Activated CD8-positive, alpha-beta T cell treated with anti-CD3 and anti-CD28 coated beads for 36 hours (primary cell): Measurements from ENCODE around the gene TSR3. TPM values are rescaled to one million over a fixed set of nuclear protein-coding genes. Genes with fewer than 3 reads are reported as not detected.
A peak's percentile ranks its signal among the peaks of the same experiment; 100 is the strongest.

Source experiments
- ATAC-seq: fragments of 200-7000 bp; cut with Tn5 transposase; one replicate; pipeline ENCODE4 v1.10.0; 2021; ENCODE audit warnings: mild to moderate bottlenecking, moderate library complexity
- CTCF ChIA-PET: fragments of 350-600 bp; sonication (Branson Sonifier 250); formaldehyde crosslinking; loops from one replicate; lab custom pipeline; 2021; ENCODE audit warnings: antibody characterized with exemption; lab: Charles Lee
- POLR2A ChIA-PET: fragments of 350-600 bp; sonication (Branson Sonifier 250); formaldehyde crosslinking; loops from one replicate; lab custom pipeline; 2021; ENCODE audit warnings: antibody characterized with exemption; lab: Charles Lee
- DNase-seq: peaks from one replicate; pipeline ENCODE4 v3.0.0-alpha.2; 2020
- H3K27ac Mint-ChIP-seq: one replicate; pipeline ENCODE4 v1.8.0; 2021; ENCODE audit warnings: mild to moderate bottlenecking, mixed read lengths
- H3K27me3 Mint-ChIP-seq: one replicate; pipeline ENCODE4 v1.8.0; 2021; ENCODE audit warnings: mixed read lengths
- H3K36me3 Mint-ChIP-seq: one replicate; pipeline ENCODE4 v1.8.0; 2021; ENCODE audit warnings: low read depth, mixed read lengths
- H3K4me1 Mint-ChIP-seq: one replicate; pipeline ENCODE4 v1.8.0; 2021; ENCODE audit warnings: low read depth, mixed read lengths
- H3K4me3 Mint-ChIP-seq: one replicate; pipeline ENCODE4 v1.8.0; 2021; ENCODE audit warnings: mild to moderate bottlenecking, moderate library complexity, mixed read lengths
- H3K9me3 Mint-ChIP-seq: one replicate; pipeline ENCODE4 v1.8.0; 2021; ENCODE audit warnings: mixed read lengths
- CTCF ChIP-seq: fragments of 200-600 bp; IDR thresholded peaks from one replicate; pipeline ENCODE4 v1.8.0; 2022; ENCODE audit warnings: antibody characterized with exemption, mild to moderate bottlenecking
- intact Hi-C: fragments of 100-400 bp; cut with micrococcal nuclease; formaldehyde crosslinking; loops from one replicate; pipeline ENCODE4 v1.10.0; 2022
- total RNA-seq, 2 experiments: library from RNA; stranded (reverse); gene quantifications; one replicate each; pipeline ENCODE4 v1.2.3, GENCODE V29; 2021

Gene TSR3
- total RNA-seq, 2 experiments from 2014 or later, result 54.7 to 57.4 TPM

- H3K4me1 Mint-ChIP-seq, result peaks cover 13% of the 10 kb centered on the region
- peaks cover 7% of the 10 kb centered on the region for H3K36me3 Mint-ChIP-seq
- CTCF ChIA-PET, result interaction anchor here (1.2 to 4.9 kb wide), 2 partner anchors 9 to 14 kb away, joined by 7 to 36 read pairs; no protein-coding TSS in a partner anchor
- POLR2A ChIA-PET, result interaction anchor here (0.8 to 2.2 kb wide), 11 partner anchors 13 to 587 kb away, joined by 3 to 17 read pairs (median 5); partner anchors contain the start of genes RPS2, TELO2 and UQCC4
- DNase-seq (no peak), ATAC-seq (no peak)
- intact Hi-C loops, result no loop called here
- H3K9me3 Mint-ChIP-seq, result no peaks in the 10 kb centered on the region
- no peak for TF ChIP-seq CTCF
- no peaks in the 10 kb centered on the region for H3K27me3 Mint-ChIP-seq
- H3K27ac Mint-ChIP-seq, result peak overlapping the region; percentile 92
- peak overlapping the region; percentile 87 for H3K4me3 Mint-ChIP-seq
Observed at GRCh38 chr16:1378087-1378803, 26.6 kb upstream of the TSR3 start.

- no peak for ATAC-seq
- Mint-ChIP-seq H3K4me1 (peaks cover 13% of the 10 kb centered on the region), H3K27ac (peak overlapping the region; percentile 20), H3K36me3 (peaks cover 7% of the 10 kb centered on the region), H3K4me3 (peak overlapping the region; percentile 87), H3K27me3 (no peaks in the 10 kb centered on the region), H3K9me3 (no peaks in the 10 kb centered on the region)
- ChIA-PET CTCF (interaction anchor here (1.2 to 4.9 kb wide), 2 partner anchors 8 to 14 kb away, joined by 7 to 36 read pairs; no protein-coding TSS in a partner anchor), POLR2A (interaction anchor here (1.1 to 2.2 kb wide), 4 partner anchors 12 to 43 kb away, joined by 3 to 17 read pairs (median 6); partner anchors contain the start of gene UQCC4)
- DNase-seq, result no peak
- intact Hi-C loops, result no loop called here
- TF ChIP-seq CTCF, result no peak
Observed at GRCh38 chr16:1377406-1378010, 25.8 kb upstream of the TSR3 start.

GRCh38 chr16:1375741-1376410, 24.2 kb upstream of the TSR3 start:
- intact Hi-C loops, result no loop called here
- no peak for DNase-seq
- POLR2A ChIA-PET, result no interaction called here

GRCh38 chr16:1375298-1375640, 23.6 kb upstream of the TSR3 start:
- DNase-seq (no peak), ATAC-seq (no peak)
- Mint-ChIP-seq H3K9me3 (no peaks in the 10 kb centered on the region), H3K4me1 (peaks cover 13% of the 10 kb centered on the region), H3K27me3 (no peaks in the 10 kb centered on the region), H3K27ac (no peak overlapping the region), H3K36me3 (peaks cover 5% of the 10 kb centered on the region), H3K4me3 (no peak overlapping the region)
- no peak for TF ChIP-seq CTCF
- ChIA-PET POLR2A (no interaction called here), CTCF (interaction anchor here (1.1 to 1.9 kb wide), 2 partner anchors 10 to 12 kb away, joined by 5 to 10 read pairs; no protein-coding TSS in a partner anchor)
- intact Hi-C loops, result no loop called here

More at GRCh38 chr16:1375741-1376410, 24.2 kb upstream of the TSR3 start:
- Mint-ChIP-seq H3K4me3 (no peak overlapping the region), H3K36me3 (peaks cover 7% of the 10 kb centered on the region), H3K4me1 (peaks cover 13% of the 10 kb centered on the region), H3K27ac (no peak overlapping the region), H3K27me3 (no peaks in the 10 kb centered on the region), H3K9me3 (no peaks in the 10 kb centered on the region)
- CTCF ChIA-PET, result interaction anchor here (1.9 kb wide), 1 partner anchor 12 kb away, joined by 10 read pairs; no protein-coding TSS in a partner anchor
- TF ChIP-seq CTCF, result no peak
- ATAC-seq, result no peak
